Adrenal gland (tissue), 12 donors: ENCODE measurements around the gene RASEF. TPM values are rescaled to one million over a fixed set of nuclear protein-coding genes. Genes with fewer than 3 reads are reported as not detected.

Experiments
- DNase-seq, 7 donors: peaks; one replicate each; pipeline ENCODE4 v3.0.0-alpha.2; 2019 to 2020
- H3K27ac ChIP-seq, 5 donors: fragments of 200-600 bp; sonication (generic) in 4 of 5; 1 replicate in 3 of 5; 2 replicates in 2 of 5; pipeline versions ENCODE4 v1.5.1 to v1.8.0; 2016 to 2020; ENCODE audit warnings: mild to moderate bottlenecking in 1 of 5
- H3K27me3 ChIP-seq: fragments of 200-600 bp; 2 replicates; pipeline ENCODE4 v1.8.0; 2021
- H3K36me3 ChIP-seq, 2 donors: fragments of 200-600 bp; replicated peaks in 1 of 2; 1 replicate in 1 of 2; 2 replicates in 1 of 2; pipeline versions ENCODE4 v1.5.1 to v1.8.0; 2018 to 2022
- H3K4me1 ChIP-seq, 2 donors: fragments of 200-600 bp; replicated peaks in 1 of 2; 1 replicate in 1 of 2; 2 replicates in 1 of 2; pipeline versions ENCODE4 v1.5.1 to v1.8.0; 2018 to 2021
- H3K4me3 ChIP-seq, 4 donors: fragments of 200-600 bp; sonication (generic) in 3 of 4; one replicate each; pipeline ENCODE4 v1.5.1; 2016 to 2018
- H3K9me3 ChIP-seq, 3 donors: fragments of 200-600 bp; sonication (generic) in 1 of 3; replicated peaks in 1 of 3; 1 replicate in 2 of 3; 2 replicates in 1 of 3; pipeline versions ENCODE4 v1.5.1 to v1.8.0; 2016 to 2021
- CTCF ChIP-seq, 6 experiments: fragments of 450-650 bp in 4 of 6; fragments of 200-600 bp in 2 of 6; sonication (generic) in 1 of 6; IDR thresholded peaks; 1 replicate in 5 of 6; 2 replicates in 1 of 6; pipeline versions ENCODE4 v1.5.1 to v1.8.0; 2016 to 2021; ENCODE audit warnings: antibody characterized with exemption in 6 of 6, mild to moderate bottlenecking in 2 of 6, moderate library complexity in 1 of 6
- POLR2A ChIP-seq, 2 donors: fragments of 450-650 bp; IDR thresholded peaks; one replicate each; pipeline ENCODE4 v1.6.1; 2017; ENCODE audit warnings: antibody characterized with exemption in 2 of 2, mild to moderate bottlenecking in 2 of 2, moderate library complexity in 1 of 2
- intact Hi-C, 2 donors: fragments of 100-400 bp; cut with DNase I; formaldehyde crosslinking; loops; one replicate each; pipeline versions ENCODE4 v1.14.1 to v1.15.0; 2022 to 2023
- polyA plus RNA-seq, 3 donors: library from polyadenylated mRNA; stranded (reverse); fragments of 200-250 nt in 2 of 3; fragments of 350-450 nt in 1 of 3; fragmentation: Illumina TruSeq in 1 of 3; extraction: RNeasy Lipid Tissue Mini Kit (QIAGEN cat#74804) in 1 of 3; gene quantifications; one replicate each; pipeline ENCODE4 v1.2.3, GENCODE V29; 2013 to 2014
- total RNA-seq, 9 donors: library from RNA; depleted of rRNA in 4 of 9; stranded (reverse); fragments of >200 nt in 4 of 9; fragments of 120-200 nt in 1 of 9; fragmentation: NEBNext Ultra II Directional in 1 of 9; extraction: Animal tissue kit (Norgen Biotek cat#: 25700) in 1 of 9; gene quantifications; one replicate each; pipeline versions ENCODE4 v1.1.0 to v1.2.4, GENCODE V29; 2013 to 2023
- donor health status: healthy with polysubstance abuse.
- donor health status: Bipolar disorder and iron deficiency.
- donor health status: DM: yes; HTN: yes; CAD: no.
- donor health status: DM: no; HTN: no; CAD: no.
- donor health status: DM: no; HTN: no; CAD: no.
- donor health status: DM: yes; HTN: yes; CAD: no.

The RASEF gene
- total and polyA plus RNA-seq, 12 donors: 0.06 to 1.1 (median 0.29) TPM

DNA sequence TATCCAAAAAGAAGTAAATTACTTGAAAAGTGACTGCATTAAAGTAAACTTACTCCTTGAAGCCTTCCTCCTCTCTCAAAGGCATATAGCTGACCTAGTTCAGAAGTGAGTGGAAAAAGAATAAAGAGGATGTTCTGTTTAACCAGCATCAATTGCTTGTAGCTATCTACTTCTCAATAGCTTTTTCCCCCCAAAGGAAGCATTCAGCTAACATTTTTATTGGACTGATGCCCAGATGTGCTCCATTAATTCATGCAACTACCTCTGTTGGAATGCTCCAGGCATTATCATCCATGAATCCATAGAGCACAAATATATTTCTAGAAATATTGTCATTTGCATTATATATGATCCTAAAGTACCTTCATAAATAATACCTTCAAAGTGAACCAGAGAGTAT lies 132.8 kb downstream of the RASEF start:
- Histone ChIP-seq H3K27ac (no peak overlapping the region), H3K36me3 (no peaks in the 10 kb centered on the region), H3K4me3 (no peak overlapping the region), H3K4me1 (no peaks in the 10 kb centered on the region), H3K9me3 (no peaks in the 10 kb centered on the region), H3K27me3 (no peaks in the 10 kb centered on the region)
- DNase-seq: no peak
- no peak for TF ChIP-seq CTCF (IDR thresholded peaks at IDR 0.05)
- no peak for TF ChIP-seq POLR2A (IDR thresholded peaks at IDR 0.05)
- intact Hi-C loops: no loop called here
